GM13977 (cell line): ENCODE data around the gene ZMIZ1.
A peak's percentile ranks its signal among the peaks of the same experiment; 100 is the strongest.

Experiments
- DNase-seq: peaks from one replicate; pipeline ENCODE4 v3.0.0; 2012; ENCODE audit warnings: low spot score
- CTCF ChIP-seq: IDR thresholded peaks from 2 replicates; pipeline ENCODE4 v1.5.1; 2012; ENCODE audit warnings: mild to moderate bottlenecking, control low read depth; ENCODE audit not compliant: insufficient read depth; ENCODE audit errors: extremely low read depth, missing control alignments
- in situ Hi-C: fragments of 300-500 bp; cut with MboI; formaldehyde crosslinking; loops from one replicate; pipeline ENCODE4 v1.12.0; 2022; ENCODE audit warnings: low sequenced_read_pairs, low pct_unique_long_range_greater_than_20kb, mixed read lengths, inconsistent platforms; ENCODE audit not compliant: unreplicated experiment

ZMIZ1 gene

GRCh38 chr10:79263939-79264338 lies 195.2 kb downstream of the ZMIZ1 start:
- in situ Hi-C loops: no loop called here
- DNase-seq: no peak
- TF ChIP-seq CTCF: no peak

GRCh38 chr10:79264942-79265341 lies 196.2 kb downstream of the ZMIZ1 start:
- no peak for DNase-seq
- in situ Hi-C loops: no loop called here
- TF ChIP-seq CTCF: no peak

GRCh38 chr10:79266084-79266483 lies 197.3 kb downstream of the ZMIZ1 start:
- no peak for DNase-seq
- in situ Hi-C loops: no loop called here

GRCh38 chr10:79266543-79267312 lies 198.0 kb downstream of the ZMIZ1 start:
- peak; percentile 79 for DNase-seq
- in situ Hi-C loops: no loop called here
- no peak for TF ChIP-seq CTCF

More at GRCh38 chr10:79266084-79266483, 197.3 kb downstream of the ZMIZ1 start:
- TF ChIP-seq CTCF: no peak

GRCh38 chr10:79267499-79267898 lies 198.7 kb downstream of the ZMIZ1 start:
- peak; percentile 32 for TF ChIP-seq CTCF
- no peak for DNase-seq
- in situ Hi-C loops: no loop called here

- in situ Hi-C loops: no loop called here
- no peak for DNase-seq
- TF ChIP-seq CTCF: no peak
Measured at GRCh38 chr10:79268161-79268601, 199.4 kb downstream of the ZMIZ1 start.
